Measurements from ENCODE around the gene SV2C.
"Not testable (repeated sequence)": the region's sequence is repeated elsewhere in the genome, so short reads cannot be mapped to it uniquely, and the experiment has no call there.

SV2C gene

GRCh38 chr5:76269259-76269931, 186.2 kb downstream of the SV2C start:
- no peak for DNase-seq

DNA sequence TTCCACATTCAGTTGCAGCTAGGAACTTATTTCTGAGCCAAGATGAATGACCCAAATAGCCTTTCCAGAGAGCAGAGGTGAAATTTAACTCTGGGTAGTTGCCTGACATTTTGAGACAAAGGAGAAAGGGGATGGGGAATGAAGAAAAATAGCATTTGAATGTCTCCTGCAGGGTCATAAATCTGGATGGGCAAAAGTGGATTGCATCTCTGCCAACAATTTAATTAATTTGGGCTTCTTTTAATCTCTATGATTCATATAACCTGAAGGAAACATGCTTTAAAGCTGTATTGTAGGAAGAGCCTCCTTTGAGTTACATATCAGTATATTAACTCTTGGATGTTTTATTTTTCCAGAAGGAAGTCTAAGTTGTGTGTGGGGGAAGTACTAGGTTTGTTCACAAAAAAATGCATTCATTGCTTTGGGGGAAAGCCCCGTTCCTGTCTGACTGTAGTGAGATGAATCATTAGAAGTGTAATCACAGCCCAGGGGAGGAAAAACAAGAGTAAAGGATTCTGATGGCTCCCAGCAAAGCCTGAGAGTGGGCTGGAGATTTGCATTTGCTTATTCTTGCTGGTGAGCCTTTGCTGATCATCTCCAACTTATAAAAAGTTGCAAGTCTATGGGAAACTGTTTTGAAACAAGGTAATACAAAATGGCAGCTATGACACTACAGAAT, 186.9 kb downstream of the SV2C start:
- DNase-seq = no peak

- DNase-seq = no peak
These were observed 188.7 kb downstream of the SV2C start for GRCh38 chr5:76271836-76272235.

DNA sequence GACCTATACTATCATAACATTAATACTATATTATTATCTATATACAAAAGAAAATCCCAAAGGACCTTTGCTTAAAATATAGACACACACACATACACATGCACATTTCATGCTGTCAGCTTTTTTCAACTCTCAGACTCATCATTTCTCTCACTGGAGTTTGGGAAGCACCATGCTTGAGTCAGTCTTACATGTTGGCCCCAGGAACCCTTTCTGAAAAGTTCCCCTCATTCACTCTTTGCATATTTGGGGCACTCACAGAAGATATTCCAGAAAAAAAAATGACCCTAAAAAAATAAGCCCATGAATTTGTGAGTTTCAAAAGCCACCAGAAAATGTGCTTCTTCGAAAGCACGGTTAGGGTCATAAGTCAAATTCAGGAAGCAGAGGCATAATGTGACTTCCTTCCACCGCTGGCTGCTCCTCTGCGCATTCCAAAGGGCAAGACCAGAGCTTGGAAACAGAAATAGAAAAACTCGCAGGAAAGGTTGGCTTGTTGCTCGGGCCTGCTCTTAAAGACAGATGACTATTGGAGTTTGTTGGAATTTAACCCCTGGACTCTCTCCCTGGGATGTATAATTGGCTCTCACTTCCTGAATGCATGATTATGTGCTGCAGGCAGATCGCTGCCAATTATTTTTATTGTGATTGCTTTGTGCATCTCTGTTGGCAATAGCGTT, 190.2 kb downstream of the SV2C start:
- DNase-seq = no peak

- no peak for DNase-seq
These were observed 191.4 kb downstream of the SV2C start for GRCh38 chr5:76274571-76274970.

- DNase-seq = no peak
These were observed 194.6 kb downstream of the SV2C start for GRCh38 chr5:76277736-76278135.

GRCh38 chr5:76278261-76278789, 195.1 kb downstream of the SV2C start:
- no peak for DNase-seq

DNA sequence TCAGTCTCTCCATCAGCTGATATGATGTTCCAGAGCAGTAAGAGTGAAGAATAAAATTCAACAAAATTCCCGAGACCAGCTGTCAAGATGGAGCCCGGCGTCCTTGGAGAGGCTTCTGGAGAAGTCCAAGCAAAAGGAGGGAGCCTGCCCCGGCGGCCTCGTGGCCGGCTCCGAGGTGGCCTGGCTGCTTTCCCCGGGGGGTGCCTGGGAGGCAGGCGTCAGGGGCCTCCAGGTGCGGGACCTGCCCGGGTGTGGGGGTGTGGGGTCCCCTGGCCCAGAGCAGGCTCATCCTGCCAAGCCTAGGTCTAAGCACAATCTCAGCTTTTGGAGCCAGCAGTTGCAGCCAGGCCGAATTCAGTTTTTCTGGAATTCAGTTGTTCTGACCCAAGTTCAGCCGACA, 197.3 kb downstream of the SV2C start:
- no peak for DNase-seq

DNA sequence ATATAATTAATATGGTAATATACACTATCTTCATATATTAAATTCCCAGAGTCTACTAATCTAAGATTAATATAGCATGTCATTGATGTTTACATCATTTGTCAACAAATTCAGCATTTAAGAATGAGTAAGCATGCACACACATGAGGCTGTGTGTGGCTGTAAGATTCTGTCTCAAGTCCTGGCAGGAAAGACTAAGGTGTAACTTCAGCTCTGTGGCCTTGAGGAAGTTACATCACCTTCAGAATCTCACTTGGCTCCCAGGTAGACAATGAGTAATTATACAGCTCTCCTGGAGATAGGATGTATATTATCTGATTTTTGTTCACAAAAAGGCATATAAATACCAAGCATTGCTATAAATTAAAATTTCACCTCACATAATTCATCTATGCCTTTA, 200.5 kb downstream of the SV2C start:
- DNase-seq = no peak

- DNase-seq = no peak
These were observed 206.5 kb downstream of the SV2C start for GRCh38 chr5:76289692-76290091.

DNA sequence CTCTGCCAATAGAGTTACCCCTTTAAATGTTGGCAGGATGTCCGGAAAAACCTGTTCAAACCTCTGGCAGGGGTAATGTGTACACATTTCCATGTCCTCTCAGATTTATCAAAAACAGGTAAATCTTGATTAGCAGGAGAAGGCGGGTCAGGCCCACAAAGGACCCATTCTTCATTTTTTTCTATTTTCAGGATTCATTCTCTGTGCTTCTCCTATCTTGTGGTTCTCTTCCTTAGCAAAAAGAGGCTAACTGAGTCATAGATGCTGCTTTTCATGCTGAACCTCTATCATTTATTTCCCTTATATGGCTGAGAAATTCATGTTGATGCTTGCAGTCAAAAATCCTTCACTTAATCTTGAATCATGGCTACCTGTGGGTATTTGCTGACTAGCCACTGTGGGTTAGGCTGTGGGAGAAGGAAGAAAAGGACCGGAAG, 207.2 kb downstream of the SV2C start:
- no peak for DNase-seq

- no peak for DNase-seq
These were observed 208.3 kb downstream of the SV2C start for GRCh38 chr5:76291305-76292077.

- no peak for DNase-seq
These were observed 209.6 kb downstream of the SV2C start for GRCh38 chr5:76292620-76293322.

DNA sequence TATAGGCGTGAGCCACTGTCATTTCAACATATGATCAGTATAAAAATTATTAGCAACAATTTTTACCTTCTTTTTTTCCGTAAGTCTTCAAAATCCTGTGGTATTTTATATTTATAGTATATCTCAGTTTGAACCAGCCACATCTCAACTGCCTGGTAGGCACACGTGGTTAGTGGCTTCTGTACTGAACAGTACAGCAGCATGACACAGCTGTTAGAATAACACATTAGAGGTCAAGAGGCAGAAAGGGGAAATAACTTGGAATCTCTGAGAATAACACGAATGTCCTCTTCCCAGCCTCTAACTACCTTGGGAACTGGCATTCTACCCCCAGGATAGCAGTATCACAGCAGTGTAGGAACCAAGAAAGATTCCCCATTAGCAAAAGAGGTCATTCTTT, 211.4 kb downstream of the SV2C start:
- DNase-seq = no peak

- no peak for DNase-seq
These were observed 215.7 kb downstream of the SV2C start for GRCh38 chr5:76298852-76299251.

GRCh38 chr5:76299592-76299991, 216.4 kb downstream of the SV2C start:
- no peak for DNase-seq

- not testable (repeated sequence) for DNase-seq
These were observed 218.7 kb downstream of the SV2C start for GRCh38 chr5:76301932-76302331.

- DNase-seq = not testable (repeated sequence)
These were observed 219.5 kb downstream of the SV2C start for GRCh38 chr5:76302661-76303060.

DNA sequence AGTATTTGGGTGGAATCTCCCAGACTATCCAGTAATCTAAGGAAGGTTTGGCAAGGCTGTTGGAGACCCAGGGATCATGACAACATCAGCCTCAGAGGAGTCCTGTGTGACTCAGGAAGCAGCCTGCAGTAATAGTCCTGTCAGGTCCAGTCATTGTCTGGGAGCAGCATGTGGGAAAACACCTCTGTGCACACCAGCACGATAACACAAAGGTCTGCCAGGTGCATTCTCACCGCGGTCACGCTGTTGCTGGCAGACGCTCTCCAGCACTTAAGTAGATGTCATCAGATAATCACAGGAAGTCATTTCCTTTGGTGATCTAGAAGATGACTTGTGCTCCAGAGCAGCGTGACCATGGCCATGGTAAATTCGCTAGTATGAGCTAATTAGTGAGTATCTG, 220.7 kb downstream of the SV2C start:
- peak; percentile 51 for DNase-seq

- no peak for DNase-seq
These were observed 222.1 kb downstream of the SV2C start for GRCh38 chr5:76305269-76305668.

DNA sequence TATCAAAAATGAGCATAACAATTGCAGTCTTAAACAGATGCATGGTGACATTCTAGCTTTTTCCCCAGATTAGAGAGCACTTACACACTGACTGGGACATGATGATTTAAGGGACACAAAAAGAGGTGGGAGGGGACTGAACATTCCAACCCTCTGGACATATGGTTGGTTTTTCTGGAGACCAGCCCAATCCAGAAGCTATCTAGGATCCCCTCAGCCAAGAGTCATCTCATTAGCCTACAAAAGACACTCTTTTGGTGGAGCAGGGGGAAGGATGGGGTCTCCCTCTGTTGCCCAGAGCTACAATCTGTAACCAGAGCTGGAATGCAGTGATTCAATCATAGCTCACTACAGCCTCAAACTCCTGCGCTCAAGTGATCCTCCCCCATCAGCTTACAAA, 222.6 kb downstream of the SV2C start:
- DNase-seq = no peak

DNA sequence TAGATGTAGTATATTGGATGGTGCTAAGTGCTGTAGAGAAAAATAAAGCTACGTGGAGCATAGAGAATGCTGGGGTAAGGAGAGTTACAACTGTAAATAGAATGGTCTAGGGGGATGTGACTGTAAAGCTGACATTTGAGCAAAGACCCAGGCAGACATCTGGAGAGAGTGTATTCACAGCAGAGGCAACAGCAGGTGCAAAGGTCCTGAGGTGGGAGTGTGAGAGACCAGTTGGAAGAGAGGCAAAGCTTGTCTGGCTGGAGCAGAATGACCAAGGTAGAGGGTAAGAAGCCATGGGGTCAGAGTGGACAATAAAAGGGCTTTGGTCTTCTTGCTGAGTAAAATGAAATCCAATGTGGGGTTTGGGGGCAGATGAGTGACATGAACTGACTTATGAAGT, 227.0 kb downstream of the SV2C start:
- no peak for DNase-seq
